ENCODE data around the gene MAP3K7. TPM values are rescaled to one million over a fixed set of nuclear protein-coding genes. Genes with fewer than 3 reads are reported as not detected.

MAP3K7 gene
- total and polyA plus RNA-seq, 2 donors (not counting 3 experiments of a cell fraction or from before 2014, with no cell fraction given), result 15.3 to 25.6 TPM

DNA sequence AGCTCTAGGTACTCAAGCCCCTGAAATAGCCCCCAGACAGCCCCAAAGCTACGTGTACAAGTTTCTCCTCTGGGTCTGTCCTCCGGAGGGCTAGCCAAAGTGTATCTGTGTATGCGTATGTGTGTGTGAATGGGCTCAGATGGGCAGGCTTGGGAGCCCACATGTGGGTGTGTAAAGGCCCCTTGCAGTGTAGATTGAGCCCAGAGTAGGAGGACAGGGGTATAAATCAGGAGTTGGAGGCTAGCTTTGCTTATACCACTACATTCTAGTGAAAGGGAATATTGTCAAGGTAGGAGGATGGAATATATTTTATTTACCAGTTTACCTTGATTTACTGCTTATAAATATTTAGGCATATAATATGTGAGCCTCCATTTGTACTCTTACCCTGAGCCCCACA is 9.0 kb upstream of the MAP3K7 start:
- intact Hi-C loops (cut with micrococcal nuclease) (no loop called here), dilution Hi-C loops (cut with MboI; ENCODE audit: extremely low pct_ligation_motif_present, low sequenced_read_pairs) (no loop called here)
- no TSS peak for BruUV-seq (replicated peaks)
- Histone ChIP-seq H3K9me3 (replicated peaks; ENCODE audit: control insufficient read depth, insufficient read depth, low read length) (no peaks in the 10 kb centered on the region), H3K27me3 (ENCODE audit: control insufficient read depth in 2 of 2, insufficient read depth in 2 of 2, low read length in 2 of 2) (peaks cover 2 to 13% of the 10 kb centered on the region in 2 experiments), H3K36me3 (ENCODE audit: control insufficient read depth in 2 of 2, extremely low read depth in 1 of 2, insufficient read depth in 2 of 2, low read length in 2 of 2) (no peaks in the 10 kb centered on the region), H2AFZ (ENCODE audit: low read depth, low read length) (no peak overlapping the region), H3K9me1 (replicated peaks; ENCODE audit: control insufficient read depth, extremely low read depth, insufficient read depth, low read length) (no peaks in the 10 kb centered on the region), H3K4me1 (ENCODE audit: control insufficient read depth, extremely low read depth, insufficient read depth, low read length) (no peaks in the 10 kb centered on the region), H3K9ac (replicated peaks; ENCODE audit: extremely low read depth, insufficient read depth, low read length) (no peak overlapping the region), H3K27ac (ENCODE audit: insufficient read depth, low read depth, low read length) (no peak overlapping the region), H3K79me2 (ENCODE audit: control insufficient read depth, insufficient read depth, low read length) (no peaks in the 10 kb centered on the region), H3K4me2 (ENCODE audit: insufficient read depth, low read length) (no peak overlapping the region), H3K4me3 (replicated peaks in 1 of 3; ENCODE audit: insufficient read depth in 1 of 3, low read depth in 1 of 3, low read length in 3 of 3) (no peak overlapping the region), H4K20me1 (replicated peaks; ENCODE audit: control insufficient read depth, extremely low read depth, insufficient read depth, low read length) (no peaks in the 10 kb centered on the region)
- no peak for DNase-seq (ENCODE audit: low read depth, low spot score)
- TF ChIP-seq, protein P1, sequence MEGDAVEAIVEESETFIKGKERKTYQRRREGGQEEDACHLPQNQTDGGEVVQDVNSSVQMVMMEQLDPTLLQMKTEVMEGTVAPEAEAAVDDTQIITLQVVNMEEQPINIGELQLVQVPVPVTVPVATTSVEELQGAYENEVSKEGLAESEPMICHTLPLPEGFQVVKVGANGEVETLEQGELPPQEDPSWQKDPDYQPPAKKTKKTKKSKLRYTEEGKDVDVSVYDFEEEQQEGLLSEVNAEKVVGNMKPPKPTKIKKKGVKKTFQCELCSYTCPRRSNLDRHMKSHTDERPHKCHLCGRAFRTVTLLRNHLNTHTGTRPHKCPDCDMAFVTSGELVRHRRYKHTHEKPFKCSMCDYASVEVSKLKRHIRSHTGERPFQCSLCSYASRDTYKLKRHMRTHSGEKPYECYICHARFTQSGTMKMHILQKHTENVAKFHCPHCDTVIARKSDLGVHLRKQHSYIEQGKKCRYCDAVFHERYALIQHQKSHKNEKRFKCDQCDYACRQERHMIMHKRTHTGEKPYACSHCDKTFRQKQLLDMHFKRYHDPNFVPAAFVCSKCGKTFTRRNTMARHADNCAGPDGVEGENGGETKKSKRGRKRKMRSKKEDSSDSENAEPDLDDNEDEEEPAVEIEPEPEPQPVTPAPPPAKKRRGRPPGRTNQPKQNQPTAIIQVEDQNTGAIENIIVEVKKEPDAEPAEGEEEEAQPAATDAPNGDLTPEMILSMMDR (IDR thresholded peaks at IDR 0.05; ENCODE audit: extremely low read depth in 1 of 2, insufficient read depth in 1 of 2, low read depth in 1 of 2, low read length in 2 of 2), result no peak
- TF ChIP-seq GATA2 (IDR thresholded peaks at IDR 0.05; ENCODE audit: insufficient read depth, insufficient read length, low read depth, low read length) (no peak), EZH2 (IDR thresholded peaks at IDR 0.05; ENCODE audit: borderline replicate concordance, low read depth, low read length, severe bottlenecking) (no peak), MYC (IDR thresholded peaks at IDR 0.05; ENCODE audit: low read depth, low read length) (no peak), FOS (IDR thresholded peaks at IDR 0.05; ENCODE audit: borderline replicate concordance, insufficient read depth, low read length) (no peak), JUN (IDR thresholded peaks at IDR 0.05; ENCODE audit: borderline replicate concordance, insufficient read depth, insufficient read length, low read depth) (no peak), POLR2AphosphoS5 (IDR thresholded peaks at IDR 0.05; ENCODE audit: insufficient read depth, low read depth, low read length) (no peak), POLR2A (IDR thresholded peaks at IDR 0.05; ENCODE audit: low read depth, low read length) (no peak)
- TF ChIP-seq, protein P2, sequence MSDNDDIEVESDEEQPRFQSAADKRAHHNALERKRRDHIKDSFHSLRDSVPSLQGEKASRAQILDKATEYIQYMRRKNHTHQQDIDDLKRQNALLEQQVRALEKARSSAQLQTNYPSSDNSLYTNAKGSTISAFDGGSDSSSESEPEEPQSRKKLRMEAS (IDR thresholded peaks at IDR 0.05; ENCODE audit: insufficient read depth, insufficient read length), result no peak
- FAIRE-seq, result no peak
- ChIA-PET CTCF (no interaction called here), POLR2A (no interaction called here)

Data from endothelial cell of umbilical vein (primary cell).